HG03025 (cell line): ENCODE data around the gene GABBR2.

Experiments
- ATAC-seq: cut with Tn5 transposase; IDR thresholded peaks from one replicate; pipeline ENCODE4 v1.9.1; 2021; ENCODE audit warnings: mild to moderate bottlenecking, moderate library complexity; ENCODE audit not compliant: unreplicated experiment, low FRiP score

Gene GABBR2

GRCh38 chr9:98425079-98425478 is 283.7 kb downstream of the GABBR2 start:
- ATAC-seq: no peak

- ATAC-seq: no peak
Observed at GRCh38 chr9:98419260-98419603, 289.5 kb downstream of the GABBR2 start.

GRCh38 chr9:98418578-98419259 is 290.0 kb downstream of the GABBR2 start:
- ATAC-seq: no peak

- no peak for ATAC-seq
Observed at GRCh38 chr9:98416294-98417248, 292.2 kb downstream of the GABBR2 start.

- ATAC-seq: no peak
Observed at GRCh38 chr9:98415782-98416181, 293.0 kb downstream of the GABBR2 start.

DNA sequence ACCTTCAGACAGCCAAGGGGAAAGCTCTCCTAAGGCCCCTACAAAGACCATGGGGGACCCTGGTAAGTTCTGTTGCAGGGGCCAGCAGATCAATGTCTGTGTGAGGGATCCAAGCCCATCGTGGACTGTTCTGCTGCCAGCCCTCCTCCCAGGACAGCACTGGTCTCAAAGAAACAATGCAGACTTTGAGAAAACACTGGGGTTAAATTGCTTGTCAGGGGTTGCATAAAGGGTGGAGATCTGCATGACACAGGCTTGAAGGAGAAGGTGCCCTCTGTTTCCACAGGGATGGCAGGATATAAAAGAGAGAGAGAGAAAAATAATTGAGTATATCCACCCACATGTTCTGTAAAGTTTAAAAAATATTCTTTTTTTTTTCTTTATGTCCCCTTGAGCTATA is 295.7 kb downstream of the GABBR2 start:
- no peak for ATAC-seq

DNA sequence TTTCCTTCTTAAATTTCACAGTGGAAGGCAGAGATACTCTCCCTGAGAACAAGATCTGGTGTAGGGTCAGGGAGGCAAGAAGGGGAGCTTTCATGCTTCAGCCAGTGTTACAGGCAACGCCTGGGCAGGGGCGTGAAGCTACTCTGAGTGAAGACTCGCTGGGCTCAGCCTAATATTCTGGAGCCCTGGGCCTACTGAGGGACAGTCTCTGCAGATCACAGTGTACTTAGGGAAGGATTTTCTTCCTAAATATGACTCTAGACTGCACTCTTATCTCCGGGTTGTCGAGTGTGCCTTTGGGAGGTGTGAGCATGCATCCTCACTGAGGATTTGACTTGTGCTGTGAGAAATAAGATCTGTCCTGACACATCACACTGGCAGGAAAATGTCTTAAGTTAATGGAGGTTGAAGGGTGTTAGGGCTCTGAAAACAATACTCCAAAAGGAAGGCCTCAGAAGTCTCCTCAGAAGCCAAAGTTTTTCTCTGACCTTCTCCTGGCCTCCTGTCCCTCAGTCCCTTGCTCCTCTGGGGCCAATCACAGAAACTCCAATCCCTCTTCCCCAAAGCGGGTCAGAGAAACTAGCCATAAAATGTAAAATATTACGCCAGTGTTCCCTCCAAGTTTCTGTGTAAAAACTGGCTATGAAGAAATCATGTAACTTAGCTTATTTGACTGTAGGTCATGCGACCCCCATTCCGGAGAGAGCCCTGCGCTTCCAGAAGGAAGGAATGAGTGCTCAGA is 296.5 kb downstream of the GABBR2 start:
- no peak for ATAC-seq

DNA sequence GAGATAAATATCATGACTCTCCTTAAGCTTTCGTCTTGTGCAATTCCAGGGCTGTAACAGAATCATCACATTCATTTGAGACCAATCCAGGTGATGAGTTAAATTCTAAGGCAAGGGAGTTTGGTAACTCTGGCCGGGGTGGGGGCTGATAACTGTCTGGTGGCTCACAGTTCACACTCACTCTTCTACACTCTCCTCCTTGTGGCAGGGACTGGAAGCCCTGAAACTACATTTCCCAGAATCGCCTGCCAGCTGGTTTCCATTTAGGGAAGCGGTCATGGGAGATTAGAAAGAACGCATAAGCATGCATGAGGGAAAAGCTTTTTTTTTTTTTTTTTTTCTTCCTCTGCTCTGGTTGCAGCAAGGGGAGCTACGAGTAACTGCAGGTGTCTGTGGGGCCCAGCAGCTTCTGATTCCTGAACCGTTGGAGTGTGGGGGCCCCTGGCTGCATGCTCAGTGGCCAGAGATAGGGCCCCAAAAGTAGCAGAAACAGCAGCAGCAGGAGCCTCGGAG is 298.5 kb downstream of the GABBR2 start:
- ATAC-seq: no peak

GRCh38 chr9:98409719-98410118 is 299.0 kb downstream of the GABBR2 start:
- no peak for ATAC-seq

DNA sequence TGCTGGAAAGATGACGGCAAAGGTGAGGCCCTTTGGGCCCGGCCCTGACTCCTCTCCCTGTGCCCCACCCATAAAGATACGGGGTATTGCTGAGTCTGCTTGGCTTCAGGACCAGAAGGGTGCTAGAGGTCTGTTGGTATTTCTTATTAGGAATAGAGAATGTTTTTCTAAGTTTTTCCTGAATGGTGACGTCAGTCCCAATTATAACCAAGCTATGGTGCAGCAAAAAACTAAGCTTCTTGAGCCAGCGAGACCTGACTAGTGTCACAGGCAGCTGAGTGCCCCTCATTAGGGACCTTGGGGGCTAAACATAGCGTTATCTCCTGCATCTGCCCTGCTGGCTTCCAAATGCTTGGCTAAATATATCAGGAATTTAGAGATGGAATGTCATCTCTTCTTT is 302.3 kb downstream of the GABBR2 start:
- ATAC-seq: no peak

- ATAC-seq: no peak
Observed at GRCh38 chr9:98404237-98404636, 304.5 kb downstream of the GABBR2 start.

DNA sequence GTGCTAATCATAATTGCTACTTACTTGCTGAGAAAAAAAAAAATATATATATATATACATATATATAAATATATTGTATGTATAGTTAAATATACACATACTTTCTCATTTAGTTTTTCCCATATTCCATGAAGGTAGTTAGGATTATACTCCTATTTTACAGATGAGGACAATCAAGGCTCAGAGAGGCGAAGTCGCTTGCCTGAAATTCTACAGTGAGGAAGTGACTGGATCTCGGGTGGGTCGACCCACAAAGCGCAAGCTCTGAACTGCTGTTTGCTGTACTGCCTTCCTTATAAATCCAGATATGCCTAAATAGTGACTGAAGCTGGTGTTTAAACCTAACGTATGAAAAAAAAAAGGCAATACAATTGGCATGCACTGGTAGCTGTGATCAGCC is 305.0 kb downstream of the GABBR2 start:
- no peak for ATAC-seq

DNA sequence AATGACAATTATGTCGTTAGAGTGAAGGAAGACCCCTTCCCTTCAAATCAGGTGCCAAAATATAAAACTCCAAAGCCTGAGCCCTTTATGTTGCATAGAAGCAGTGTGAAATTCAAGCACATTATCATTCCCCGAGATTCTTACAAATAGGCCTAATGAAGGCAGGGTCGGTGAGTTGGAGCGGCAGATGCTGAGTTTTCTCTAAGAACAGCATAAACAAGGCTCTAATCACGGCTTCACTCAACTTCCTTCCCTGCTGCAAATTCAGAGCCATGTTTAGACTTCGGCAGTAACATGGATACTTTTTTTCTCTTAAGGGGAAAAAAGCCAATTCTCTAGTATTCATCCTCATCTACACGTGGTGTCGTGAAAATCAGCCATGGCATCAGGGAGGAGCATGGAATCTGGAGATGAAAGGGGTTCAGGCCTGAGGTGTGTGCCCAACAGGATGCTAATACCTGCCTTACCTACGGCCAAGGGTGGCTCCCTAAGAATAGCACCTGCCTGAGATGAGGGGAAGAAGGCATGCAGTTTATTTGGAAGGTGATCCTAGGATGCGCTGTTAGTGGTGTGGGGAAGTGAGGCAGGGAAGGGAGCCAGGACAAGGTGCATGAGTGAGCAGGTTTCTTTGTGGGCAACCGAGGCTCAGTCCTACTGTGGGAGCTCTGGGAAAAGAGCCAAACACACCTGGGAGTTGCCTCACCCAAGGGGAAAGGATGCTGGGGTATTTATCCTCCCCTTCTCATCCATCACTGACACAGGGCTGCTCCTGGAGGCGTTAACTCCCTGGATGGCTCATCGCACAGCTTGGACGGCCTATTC is 306.5 kb downstream of the GABBR2 start:
- ATAC-seq: no peak

- no peak for ATAC-seq
Observed at GRCh38 chr9:98401140-98402018, 307.4 kb downstream of the GABBR2 start.

DNA sequence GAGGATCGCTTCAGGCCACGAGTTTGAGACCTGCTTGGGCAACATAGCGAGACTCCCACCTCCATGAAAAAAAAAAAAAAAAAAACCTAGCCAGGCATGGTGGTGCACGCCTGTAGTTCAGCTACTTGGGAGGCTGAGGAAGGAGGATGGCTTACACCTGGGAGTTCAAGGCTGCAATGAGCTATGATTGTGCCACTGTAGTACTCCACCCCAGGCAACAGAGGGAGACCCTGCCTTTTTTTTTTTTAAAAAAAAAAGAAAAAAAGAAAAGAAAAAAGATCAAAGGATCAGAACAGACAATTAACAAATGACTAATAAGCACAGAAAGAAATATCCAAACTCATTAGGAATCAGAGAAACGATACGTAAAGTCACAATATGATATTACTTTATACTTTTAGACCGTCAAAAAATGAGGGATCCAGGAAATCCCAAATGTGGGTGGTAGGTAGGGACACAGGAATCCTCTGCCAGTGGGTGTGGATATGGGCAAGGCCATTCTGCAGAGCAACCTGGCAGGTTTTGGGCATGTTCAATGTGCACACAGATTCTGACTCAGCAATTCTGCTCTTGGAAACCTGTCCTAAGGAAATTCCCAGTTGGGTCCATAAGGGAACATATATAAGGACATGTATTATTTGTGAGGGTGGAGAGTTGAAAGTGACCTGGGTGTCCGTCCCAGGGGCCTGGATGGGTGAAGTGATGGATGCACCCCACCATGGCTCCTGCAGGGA is 308.6 kb downstream of the GABBR2 start:
- ATAC-seq: no peak

DNA sequence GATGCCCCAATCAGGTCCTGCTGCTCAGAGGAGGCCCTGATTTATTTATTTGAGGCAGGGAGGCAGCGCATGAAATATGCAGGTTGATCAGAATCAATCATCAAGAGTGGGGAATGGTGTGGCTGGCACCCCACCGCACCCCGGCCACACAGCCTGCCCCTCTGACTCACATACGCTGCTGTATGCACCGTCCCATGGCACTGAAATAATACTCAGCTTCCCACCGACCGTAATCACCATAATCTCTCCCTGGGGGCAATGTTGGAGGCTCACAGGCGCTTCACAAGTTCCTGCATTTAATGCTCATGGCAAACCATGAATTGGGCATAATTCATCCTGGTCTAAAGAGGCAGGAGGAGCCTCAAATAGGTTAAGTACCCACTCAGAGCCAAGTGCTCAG is 312.1 kb downstream of the GABBR2 start:
- no peak for ATAC-seq

DNA sequence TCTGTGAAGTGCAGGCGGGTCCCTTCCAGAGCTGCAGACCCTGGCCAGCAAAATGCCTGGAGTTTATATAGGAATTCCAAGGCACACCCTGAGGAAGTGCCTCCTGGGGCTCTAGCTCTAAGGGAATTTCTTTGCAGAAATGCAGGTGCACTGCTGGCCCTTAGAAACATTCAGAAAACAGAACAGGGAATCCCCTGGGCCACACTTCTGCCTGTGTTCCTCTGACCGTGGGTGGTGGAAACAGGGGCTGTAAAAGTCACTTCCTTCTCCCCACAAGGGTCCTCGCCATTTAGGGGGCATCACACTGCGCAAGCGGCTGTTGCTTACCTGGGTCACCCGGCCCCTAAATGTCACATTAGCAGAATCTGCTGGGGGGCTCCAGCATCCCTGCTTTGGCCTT is 312.5 kb downstream of the GABBR2 start:
- ATAC-seq: no peak

- no peak for ATAC-seq
Observed at GRCh38 chr9:98391867-98392266, 316.9 kb downstream of the GABBR2 start.

DNA sequence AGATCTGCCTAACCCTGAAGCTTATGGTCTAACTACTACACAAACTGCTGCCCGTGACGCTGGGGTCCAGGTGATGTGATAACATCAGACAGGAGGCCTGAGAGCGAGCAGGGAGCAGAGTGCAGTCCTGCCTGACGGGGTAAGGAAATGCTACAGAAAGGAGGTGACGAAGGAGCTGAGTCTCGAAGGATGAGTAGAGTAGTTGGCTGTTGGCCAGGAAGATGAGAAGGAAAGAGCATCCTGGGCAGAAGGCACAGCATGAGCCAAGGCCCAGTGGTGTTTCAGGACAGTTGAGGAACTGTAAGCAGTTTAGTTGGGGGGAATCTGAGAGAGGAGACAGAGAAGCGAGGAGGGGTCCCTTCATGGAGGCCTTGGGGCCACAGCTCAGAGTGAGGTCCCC is 317.3 kb downstream of the GABBR2 start:
- no peak for ATAC-seq
